ENCODE results near the gene ELFN2.
"Not testable (repeated sequence)": the region's sequence is repeated elsewhere in the genome, so short reads cannot be mapped to it uniquely, and the experiment has no call there.

The ELFN2 gene

GRCh38 chr22:37427135-37427710, at the start of gene ELFN2:
Gene ELFN2, minus strand, starts transcription at chr22:37427479. Its CDS starts 51,945 bp downstream, at chr22:37375534.
- DNase-seq, result peak in 8 of 58 donors; percentile 20 to 64 (median 35)

GRCh38 chr22:37476389-37477329, 49.4 kb upstream of the ELFN2 start:
- DNase-seq, result no peak

GRCh38 chr22:37474447-37475090, 47.3 kb upstream of the ELFN2 start:
- no peak for DNase-seq

- DNase-seq, result no peak
These were observed 46.2 kb upstream of the ELFN2 start for GRCh38 chr22:37473437-37473946.

- DNase-seq, result no peak
These were observed 45.2 kb upstream of the ELFN2 start for GRCh38 chr22:37472418-37473006.

- DNase-seq, result no peak
These were observed 44.6 kb upstream of the ELFN2 start for GRCh38 chr22:37471727-37472417.

- DNase-seq, result no peak
These were observed 42.8 kb upstream of the ELFN2 start for GRCh38 chr22:37470087-37470445.

GRCh38 chr22:37469416-37470086, 42.3 kb upstream of the ELFN2 start:
- no peak for DNase-seq

- not testable (repeated sequence) for DNase-seq
These were observed 41.0 kb upstream of the ELFN2 start for GRCh38 chr22:37468201-37468695.

GRCh38 chr22:37467391-37467955, 40.2 kb upstream of the ELFN2 start:
- DNase-seq, result no peak

- DNase-seq, result no peak
These were observed 36.9 kb upstream of the ELFN2 start for GRCh38 chr22:37464181-37464580.

- DNase-seq, result no peak
These were observed 35.7 kb upstream of the ELFN2 start for GRCh38 chr22:37462983-37463382.

- DNase-seq, result no peak
These were observed 35.2 kb upstream of the ELFN2 start for GRCh38 chr22:37462436-37462835.

- DNase-seq, result no peak
These were observed 34.7 kb upstream of the ELFN2 start for GRCh38 chr22:37461961-37462360.

- DNase-seq, result no peak
These were observed 33.4 kb upstream of the ELFN2 start for GRCh38 chr22:37460684-37461083.

GRCh38 chr22:37459206-37459605, 31.9 kb upstream of the ELFN2 start:
- no peak for DNase-seq

- DNase-seq, result peak in 48 of 58 donors; percentile 2 to 85 (median 34)
These were observed 30.0 kb upstream of the ELFN2 start for GRCh38 chr22:37457093-37457893.

GRCh38 chr22:37456346-37456745, 29.1 kb upstream of the ELFN2 start:
- no peak for DNase-seq

GRCh38 chr22:37455896-37456295, 28.6 kb upstream of the ELFN2 start:
- no peak for DNase-seq
